ENCODE data around the gene ADGRV1.

DNA sequence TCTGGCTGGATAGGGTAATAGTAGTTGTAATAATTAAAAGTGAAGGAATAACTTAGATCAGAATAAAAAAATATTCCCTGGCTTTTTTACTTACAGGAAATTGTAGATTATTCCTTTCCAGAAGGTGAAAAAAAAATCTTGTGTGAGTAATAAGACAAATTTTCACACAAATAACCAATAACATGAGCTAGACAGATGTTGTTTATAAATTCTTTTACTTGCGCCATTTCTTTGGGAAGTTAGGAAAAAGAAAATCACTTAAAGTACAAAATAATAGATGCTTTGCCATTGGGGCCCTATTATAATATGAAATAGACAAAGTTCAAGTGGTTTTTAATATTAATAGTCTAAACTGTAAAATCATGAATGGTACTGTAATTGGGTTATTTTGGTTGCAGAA lies 620.4 kb downstream of the ADGRV1 start:
- TF ChIP-seq ZNF274 (IDR thresholded peaks at IDR 0.05; ENCODE audit: low read depth, low read length) (no peak), YY1 (IDR thresholded peaks at IDR 0.05; ENCODE audit: insufficient read depth, insufficient read length) (no peak), SUZ12 (IDR thresholded peaks at IDR 0.05; ENCODE audit: extremely low read depth, insufficient read depth, insufficient read length) (no peak)
